Body of pancreas (tissue), 4 donors: ENCODE results near the gene OR5D18.

Experiments
- CTCF ChIP-seq, 7 experiments: fragments of 450-650 bp in 4 of 7; fragments of 200-600 bp in 3 of 7; sonication (generic) in 3 of 7; IDR thresholded peaks; one replicate each; pipeline ENCODE4 v1.5.1; 2016 to 2019; ENCODE audit warnings: antibody characterized with exemption in 7 of 7
- POLR2A ChIP-seq, 3 donors: fragments of 450-650 bp; IDR thresholded peaks; one replicate each; pipeline ENCODE4 v1.6.1; 2016; ENCODE audit warnings: antibody characterized with exemption in 3 of 3, mild to moderate bottlenecking in 2 of 3

- TF ChIP-seq CTCF (IDR thresholded peaks at IDR 0.05), result no peak
- TF ChIP-seq POLR2A (IDR thresholded peaks at IDR 0.05), result no peak
Measured at GRCh38 chr11:55838452-55838851, 19.0 kb downstream of the OR5D18 start, which contains the start of gene OR5D16.
